IPS DF 4.7 (cell line): ENCODE results near the gene GPR137B.
"Not testable (repeated sequence)": the region's sequence is repeated elsewhere in the genome, so short reads cannot be mapped to it uniquely, and the experiment has no call there.

Source experiments
- DNase-seq: peaks from one replicate; pipeline ENCODE4 v3.0.0-alpha.2; 2013; ENCODE audit warnings: low spot score; ENCODE audit errors: extremely low read depth

The GPR137B gene

DNA sequence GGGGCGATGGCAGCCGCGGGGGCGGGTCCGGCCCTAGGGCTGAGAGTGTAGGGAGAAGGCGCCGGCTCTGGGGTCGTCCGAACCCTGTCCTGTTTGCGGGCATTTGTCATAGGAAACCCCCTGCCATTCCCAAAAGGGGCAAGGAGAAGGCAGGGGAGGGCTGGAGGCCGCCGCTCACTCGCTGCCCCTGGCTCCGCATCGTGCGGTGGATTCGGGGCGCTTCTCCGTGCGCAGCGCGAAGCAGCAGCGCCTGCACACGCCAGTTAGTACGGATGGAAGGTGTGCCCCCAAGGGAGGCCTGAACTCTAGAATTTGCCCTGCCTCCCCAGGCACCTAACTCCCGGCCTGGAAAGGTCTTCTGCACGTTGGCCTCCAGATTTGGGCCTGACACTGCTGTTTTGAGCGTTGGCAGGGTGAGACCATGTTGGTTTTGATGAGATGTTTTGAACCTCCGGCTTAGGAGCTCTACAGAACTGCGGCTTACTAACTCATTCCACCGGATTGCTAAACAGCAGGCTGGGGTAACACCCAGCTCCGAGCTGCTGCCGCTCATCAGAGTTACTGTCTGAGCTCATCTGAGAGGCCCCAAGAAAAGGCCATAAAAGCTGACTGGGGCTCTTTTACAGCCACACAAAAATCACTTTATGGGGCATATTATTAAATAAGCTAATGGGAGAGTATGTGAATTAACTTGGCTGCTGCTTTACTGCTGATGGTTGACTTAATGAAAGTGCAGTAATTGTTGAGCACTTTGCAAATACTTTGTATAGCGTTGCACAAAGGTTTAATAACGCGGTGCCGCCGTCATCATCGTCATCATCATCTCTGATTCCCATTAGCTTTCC lies 987 bp downstream of the GPR137B start:
- DNase-seq: no peak

DNA sequence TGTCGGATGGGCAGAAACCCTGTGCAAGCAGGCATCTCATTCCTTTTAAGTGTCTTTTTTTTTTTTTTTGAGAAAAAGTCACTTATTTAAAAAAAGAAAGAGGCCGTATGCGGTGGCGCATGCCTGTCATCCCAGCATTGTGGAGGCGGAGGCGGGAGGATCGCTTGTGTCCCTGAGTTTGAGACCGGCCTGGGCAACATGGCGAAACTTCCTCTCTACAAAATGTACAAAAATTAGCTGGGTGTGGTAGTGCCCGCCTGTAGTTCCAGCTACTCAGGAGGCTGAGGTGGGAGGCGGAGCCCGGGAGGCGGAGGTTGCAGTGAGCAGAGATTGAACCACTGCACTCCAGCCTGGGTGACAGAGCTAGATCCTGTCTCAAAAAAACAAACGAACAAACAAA lies 1.7 kb downstream of the GPR137B start:
- no peak for DNase-seq

DNA sequence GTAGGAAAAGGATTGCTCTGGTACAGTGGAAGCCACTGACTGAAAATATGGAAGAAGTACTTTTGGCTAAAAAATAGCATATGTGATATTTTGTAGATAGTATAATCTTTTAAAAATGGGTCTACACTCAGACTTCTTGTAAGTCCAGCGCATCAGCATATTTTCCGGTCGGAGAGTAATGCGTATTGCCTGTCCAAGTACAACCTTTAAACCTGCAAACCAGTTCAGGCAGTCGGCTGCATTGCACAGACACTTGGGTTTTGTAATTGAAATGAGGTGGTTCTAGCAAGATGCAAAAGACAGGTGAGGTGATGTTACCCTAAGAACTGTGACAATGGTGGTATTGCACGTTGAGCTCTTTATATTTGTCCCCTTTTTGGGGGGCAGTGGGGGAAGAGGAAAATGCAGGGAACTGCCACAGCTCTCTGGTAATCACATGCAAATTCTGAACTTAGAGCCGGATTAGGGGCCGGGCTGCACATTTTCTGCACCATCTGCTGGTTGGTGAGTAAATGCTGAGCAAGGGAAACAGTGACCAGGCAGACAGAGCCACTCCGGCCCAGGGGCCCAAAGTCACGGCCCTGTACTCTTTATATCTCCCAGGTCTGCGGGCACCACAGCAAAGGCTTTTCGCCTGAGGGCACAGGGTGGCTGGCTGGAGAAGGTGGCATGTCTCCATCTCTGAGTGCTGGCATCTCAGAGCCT lies 2.3 kb downstream of the GPR137B start:
- no peak for DNase-seq

DNA sequence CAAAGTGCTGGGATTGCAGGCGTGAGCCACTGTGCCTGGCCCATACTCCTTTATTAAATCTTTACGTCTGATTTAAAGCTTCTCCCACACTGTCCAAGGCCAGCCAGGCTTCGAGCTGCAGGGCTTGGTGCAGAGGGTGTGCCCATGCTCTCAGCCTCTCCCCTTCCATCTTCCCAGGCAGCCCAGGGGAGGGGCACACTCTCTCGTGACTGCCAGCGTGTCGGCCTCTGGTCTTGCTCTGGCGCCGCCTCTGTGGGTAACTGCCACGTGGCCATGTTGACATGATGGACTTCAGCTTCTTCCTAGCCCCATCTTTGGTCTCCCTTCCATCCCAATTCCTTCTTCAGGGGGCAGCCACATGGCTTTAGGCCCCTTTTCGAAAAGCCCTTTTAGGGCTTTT lies 4.7 kb downstream of the GPR137B start:
- no peak for DNase-seq

DNA sequence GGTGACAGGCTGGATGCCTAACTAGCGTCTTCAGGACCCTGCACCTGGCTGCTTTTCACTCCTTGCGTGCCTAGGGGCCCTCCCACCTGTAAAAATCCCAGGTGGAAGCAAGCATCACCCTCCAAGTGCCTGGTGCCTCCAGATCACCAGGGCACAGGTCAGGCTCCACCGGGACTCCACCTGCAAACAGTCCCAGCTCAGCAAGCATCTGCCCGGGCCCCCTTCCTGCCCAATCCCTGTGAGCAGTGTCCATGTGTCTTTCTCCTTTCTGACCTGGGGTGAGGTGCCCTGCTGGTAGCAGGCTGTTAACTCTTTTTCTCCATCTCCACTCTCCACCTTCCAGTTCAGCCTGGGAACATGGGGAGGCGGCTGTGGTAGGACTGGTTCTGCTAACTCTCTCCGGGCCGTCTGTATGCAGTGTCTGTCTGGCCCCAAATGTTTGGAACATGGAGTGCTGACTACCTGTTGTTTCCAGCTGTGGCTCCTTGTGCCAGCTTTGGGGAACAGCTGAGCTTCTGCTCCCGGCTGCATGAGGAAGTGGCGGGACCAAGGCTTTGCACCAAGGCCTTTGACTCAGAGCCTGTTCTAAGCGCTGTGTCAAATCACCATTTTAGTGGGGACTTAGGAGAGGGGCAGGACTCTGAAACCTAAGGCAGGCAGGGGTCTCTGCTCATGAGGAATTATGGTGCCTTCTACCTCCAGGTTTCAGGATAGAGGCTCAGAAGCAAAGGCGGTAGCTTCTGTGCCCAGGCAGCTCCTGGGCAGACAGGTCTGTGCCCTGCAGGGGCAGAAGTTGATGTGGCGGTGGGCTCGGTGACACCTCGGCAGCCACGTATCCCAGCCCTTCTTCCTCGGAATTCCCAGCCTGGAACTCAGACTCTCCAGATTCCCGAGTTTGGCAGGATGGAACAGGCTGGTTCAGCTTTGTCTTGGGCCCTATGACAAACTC lies 5.5 kb downstream of the GPR137B start:
- no peak for DNase-seq

DNA sequence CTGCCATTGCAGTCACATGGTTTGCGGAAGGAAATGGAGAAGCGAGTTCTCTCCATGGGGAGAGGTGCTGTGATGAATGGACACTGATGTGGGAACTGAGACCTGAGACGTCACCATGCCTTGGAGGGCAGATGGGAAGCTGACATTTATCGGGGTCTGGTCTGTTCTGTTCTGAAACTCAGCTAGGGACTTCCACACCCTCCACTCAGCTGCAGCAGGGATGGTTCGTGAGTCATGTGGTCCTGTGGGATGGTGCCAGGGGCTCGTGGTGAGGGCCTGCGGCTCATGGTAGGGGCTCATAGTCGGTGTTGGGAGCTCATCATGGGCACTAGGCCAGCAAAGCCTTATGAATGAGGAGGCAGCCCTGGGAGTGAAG lies 6.1 kb downstream of the GPR137B start:
- DNase-seq: no peak

DNA sequence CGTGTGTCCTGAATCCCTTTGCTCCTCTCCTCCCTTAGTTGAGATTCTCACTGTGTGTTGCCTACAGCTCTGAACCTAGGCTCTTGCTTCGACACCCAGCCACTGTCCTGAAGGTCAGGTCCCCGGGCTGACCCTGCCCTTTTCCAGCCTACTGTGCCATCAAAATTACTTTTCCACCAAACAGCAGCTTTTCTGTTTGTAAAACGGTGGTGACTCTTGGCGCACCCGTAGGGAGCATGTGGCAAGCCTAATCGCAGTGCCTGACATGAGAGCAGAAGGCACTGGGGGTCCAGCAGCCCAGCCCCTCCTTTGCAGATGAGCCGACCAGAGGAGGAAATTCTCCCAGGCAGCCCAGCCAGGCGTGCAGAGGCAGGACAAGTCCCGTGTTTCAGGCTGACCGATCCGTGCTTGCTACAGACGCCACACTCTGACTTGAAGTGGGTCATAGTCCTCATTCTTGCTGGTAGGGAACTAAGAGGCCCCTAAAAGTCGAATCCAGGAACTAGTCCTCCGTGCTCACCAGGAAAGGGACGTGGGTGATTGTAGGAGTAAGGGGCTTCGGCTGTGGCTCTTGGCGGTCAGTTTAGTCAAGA lies 6.8 kb downstream of the GPR137B start:
- DNase-seq: no peak

DNA sequence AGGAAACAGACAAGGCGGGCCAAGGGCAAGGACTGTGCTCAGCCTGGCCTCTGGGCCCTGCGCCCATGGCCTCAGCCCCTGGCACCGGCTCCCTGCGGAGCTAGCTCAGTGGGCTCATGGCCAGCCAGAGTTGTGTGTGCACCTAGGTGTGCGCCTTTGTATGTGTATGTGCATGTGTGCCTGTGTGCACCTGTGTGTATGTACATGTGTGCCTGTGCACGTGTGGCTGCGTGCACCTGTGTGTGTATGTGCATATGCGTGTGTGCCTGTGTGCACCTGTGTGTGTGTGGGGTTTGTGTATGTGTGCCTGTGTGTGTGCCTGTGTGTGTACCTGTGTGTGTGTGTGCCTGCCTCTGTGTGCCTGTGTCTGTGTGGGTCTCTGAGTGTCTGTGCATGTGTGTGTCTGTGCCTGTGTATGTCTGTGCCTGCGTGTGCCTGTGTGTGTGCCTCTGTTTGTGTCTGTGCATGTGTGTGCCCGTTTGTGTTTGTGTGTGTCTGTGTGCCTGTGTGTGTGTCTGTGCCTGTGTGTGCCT lies 7.4 kb downstream of the GPR137B start:
- no peak for DNase-seq

DNA sequence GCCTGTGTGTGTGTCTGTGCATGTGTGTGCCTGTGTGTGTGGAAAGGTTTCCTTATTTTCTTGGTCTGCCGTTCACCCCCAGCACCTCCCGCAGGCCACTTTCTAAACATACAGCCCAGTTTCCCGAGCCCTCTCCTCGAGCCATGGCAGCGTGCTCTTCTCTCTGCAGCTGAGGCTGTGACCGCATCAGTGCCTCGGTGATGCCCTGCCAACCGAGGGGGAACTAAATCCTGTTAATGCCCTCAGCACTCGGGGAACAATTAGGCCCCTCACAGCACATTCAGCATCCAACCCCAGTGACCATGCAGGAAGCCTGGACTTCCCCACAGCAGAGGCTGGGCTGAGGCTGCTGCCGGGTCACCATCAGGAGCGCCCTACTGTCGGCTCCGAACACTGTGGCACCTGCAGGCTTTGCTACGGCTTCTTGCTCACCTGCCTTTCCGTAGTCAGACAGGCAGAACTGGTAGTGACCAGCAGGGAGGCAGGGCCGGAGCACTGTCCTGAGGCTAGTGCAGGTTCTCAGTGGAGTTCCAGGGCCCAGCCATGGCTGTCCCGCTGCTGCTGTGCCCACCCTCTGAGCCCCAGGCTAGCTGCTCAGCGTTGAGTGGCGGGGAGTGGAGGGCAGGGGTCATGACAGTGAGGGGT lies 8.1 kb downstream of the GPR137B start:
- DNase-seq: no peak

DNA sequence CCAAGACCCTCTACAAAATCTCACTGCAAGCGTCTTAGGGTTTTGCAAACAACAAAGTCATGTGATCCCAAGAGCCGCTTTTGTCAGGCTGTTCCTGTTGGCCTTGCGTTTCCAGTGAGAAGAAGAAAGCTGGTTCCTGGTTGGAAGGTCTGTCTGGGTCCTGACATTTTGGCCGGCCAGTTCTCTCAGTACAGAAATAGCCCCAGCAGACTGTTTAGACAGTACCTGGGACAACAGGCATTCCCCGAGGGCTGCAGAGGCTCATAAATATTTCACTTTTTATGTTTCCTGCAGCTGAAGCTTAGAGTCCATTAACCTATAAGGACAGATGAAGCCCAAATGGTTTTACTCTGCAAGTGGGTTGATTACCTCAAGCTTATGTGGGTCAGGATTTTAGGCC lies 8.6 kb downstream of the GPR137B start:
- no peak for DNase-seq

DNA sequence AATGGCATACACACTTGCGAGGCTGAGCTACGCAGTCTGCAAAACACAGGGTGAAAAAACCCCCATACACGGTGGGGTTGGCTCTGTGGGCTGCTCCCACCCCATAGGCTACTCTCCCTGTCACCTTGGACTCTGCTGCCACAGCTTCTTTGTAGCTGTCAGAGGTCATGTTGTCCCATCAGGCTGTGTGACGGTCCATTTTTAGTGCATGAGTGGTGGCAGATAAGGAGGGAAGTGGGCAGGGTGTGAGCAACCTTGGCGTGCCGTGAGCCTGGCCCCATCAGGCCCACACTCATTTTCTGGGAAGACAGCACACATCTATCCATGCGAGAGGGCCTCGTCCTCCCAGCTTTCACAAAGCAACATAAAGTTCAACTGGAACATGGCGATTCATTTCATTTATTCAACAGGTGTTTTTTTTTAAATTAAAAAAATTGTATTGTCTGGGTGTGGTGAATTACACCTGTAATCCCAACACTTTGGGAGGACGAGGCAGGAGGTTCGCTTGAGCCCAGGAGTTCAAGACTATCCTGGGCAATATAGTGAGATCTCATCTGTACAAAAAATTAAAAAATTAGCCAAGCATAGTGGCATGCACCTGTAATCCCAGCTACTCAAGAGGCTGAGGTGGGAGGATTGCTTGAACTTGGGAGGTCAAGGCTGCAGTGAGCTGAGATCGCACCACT lies 9.5 kb downstream of the GPR137B start:
- DNase-seq: no peak

DNA sequence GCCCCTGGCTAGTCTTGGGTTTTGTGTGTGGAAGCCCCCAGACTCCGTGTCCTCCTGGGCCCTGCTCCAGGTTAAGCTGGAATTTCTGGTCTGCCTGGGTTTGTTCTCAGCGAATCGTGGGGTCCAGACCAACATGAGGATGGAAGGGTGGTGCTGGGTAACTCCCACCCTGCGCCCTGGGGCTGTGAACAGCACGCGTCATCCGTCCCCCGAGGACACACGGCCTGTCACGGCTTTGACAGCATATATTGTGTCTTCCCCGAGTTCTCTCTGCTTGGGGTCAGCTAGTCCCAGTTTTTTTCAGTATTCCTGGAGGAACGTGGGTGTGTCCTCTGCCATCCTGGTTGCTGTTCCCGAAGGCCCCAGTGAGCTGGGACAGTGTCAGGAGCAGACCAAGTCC lies 11.8 kb downstream of the GPR137B start:
- DNase-seq: no peak

DNA sequence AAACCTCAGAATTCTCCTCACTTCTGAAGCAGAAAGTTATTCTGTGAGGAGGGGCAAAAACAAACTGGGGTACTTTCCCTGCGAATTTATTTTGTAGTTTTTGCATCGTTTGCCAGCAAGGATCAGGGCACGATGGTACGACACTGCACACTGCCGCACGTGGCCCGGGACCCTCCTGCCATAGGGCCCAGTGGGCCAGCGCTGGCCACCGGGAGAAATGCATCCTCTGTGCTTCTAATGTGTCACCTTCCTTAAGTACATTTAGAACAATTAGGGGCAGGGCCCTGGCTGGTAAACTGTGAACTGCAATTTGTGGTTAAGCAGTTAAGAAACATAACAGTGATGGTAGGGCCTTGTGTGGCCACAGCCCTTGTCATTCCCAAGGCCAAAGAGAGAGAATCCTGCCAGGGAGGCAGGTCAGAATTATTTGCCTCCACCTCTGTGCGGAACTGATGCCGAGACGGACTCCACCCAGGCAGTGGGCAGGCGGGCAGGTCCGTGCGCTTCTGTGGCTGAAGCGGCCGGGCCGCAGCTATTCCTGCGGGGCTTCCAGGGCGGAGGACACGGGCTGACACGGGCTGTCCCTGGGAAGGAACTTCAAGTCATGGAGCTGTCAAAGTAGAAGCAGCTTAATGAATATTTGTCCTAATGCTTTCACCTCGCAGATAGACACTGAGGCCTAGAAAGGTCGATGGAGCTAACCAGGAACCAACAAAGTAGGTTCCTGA lies 12.5 kb downstream of the GPR137B start:
- no peak for DNase-seq

DNA sequence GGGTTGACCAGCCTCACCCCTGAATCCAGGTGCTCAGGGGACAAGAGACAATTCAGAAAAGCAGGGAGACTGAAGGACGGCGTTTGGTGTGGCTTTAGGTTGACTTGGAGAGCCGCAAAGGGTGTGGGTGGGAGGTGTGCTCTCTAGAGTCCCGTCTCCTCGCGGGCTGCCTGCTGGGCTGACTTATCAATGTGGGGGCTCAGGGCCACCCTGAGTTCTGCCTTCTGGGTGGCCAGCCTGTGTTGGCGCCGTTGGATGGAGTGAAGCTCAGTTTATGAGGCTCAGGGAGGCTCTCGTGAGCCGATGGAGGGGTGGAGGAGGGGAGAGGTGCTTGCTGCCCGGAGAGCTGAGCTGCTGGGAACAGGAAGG lies 13.0 kb downstream of the GPR137B start:
- no peak for DNase-seq

DNA sequence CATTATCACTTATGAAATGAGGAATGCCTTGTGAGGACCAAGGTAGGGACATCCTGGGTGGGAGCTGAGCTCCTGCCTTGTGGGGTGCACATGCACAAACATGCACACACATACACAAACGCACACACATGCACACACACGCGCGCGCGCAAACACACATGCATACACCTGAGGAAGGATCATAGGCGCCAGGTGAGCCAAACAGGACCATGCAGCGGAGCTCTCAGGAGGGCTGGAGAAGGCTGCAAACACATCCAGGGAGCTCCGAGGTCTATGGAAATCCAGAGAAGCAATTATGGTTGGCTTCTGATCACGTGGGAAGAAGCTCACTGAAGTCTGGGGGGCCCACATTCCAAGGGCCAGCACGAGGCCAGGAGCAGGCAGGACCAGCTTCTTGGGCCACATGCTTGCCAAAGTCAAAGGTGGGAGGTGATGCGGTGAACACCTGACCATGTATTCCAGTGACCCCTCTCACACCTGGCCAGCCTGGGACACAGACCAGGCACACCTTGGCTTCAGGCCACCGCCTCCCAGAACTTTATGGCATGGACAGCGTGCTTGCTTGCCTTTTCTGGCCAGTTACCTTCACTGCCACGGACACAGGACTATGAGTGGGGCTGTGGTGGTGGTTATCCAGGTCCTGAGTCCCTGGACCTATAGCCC lies 13.6 kb downstream of the GPR137B start:
- DNase-seq: no peak

DNA sequence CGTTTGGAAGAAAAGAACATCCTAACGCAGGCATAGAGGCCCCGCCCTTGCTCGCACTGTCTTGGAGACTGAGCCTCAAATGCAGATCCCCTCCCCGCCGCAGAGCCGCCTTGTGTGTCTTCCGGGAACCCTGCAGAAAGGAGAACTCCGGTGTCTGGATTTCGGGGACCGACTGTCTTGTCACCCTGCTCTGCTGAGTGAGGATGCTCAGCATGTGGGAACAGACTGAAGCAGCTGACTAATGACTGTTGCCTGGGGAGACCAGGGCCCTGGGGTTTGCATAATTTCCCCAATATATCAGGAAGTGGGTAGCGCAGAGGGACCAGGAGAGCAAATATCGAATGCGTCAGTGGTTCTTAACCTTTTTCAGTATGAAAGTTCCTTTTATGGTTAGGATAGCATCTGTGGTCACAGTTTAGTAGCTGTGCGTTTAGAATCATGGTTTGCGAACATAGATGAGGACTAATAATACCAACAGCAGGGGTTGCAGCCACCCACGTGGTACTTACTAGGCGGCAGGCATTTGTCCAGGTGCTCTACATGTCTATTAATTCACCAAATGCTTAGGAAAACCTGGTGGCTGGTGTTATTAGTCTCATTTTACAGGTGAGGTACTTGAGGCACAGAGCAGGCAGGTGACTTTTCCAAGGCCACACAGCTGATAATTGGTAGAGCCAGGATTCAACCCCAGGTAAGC lies 14.3 kb downstream of the GPR137B start:
- no peak for DNase-seq

DNA sequence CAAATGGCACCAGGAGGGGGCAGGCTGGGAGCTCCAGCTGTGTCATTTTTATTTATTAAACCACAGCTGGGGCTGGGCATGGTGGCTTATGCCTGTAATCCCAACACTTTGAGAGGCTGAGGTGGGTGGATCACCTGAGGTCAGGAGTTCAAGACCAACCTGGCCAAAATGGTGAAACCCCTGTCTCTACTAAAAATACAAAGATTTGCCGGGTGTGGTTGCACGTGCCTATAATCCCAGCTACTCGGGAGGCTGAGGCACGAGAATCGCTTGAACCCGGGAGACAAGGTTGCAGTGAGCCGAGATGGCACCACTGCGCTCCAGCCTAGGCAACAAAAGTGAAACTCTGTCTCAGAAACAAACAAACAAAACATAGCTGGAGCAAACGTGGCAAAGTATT lies 15.7 kb downstream of the GPR137B start:
- not testable (repeated sequence) for DNase-seq

DNA sequence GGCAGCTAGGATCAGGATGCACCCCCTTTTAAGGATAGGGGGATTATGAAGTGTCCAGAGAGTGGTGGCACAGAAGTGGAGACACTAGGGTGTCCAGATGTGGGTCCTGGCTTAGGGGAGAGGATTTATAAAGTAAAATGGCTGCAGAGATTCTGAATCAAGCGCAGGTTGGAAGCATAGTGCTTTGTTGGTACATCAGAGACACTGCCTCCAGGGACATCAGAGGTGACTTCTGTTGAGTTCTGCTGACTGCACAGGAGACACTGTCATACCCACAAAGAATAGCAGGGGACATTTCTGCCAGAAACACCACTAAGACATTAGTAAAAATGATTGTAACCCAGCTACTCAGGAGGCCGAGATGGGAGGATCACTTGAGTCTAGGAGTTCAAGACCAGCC lies 16.4 kb downstream of the GPR137B start:
- no peak for DNase-seq
